ENCODE data around the gene HMGCS2.
A peak's percentile ranks its signal among the peaks of the same experiment; 100 is the strongest.

HMGCS2 gene

GRCh38 chr1:119752592-119752991, 16.1 kb downstream of the HMGCS2 start:
- DNase-seq: no peak

- no peak for DNase-seq
Observed at GRCh38 chr1:119748040-119748439, 20.7 kb downstream of the HMGCS2 start.

- peak; percentile 65 for DNase-seq
Observed at GRCh38 chr1:119747451-119747850, 21.3 kb downstream of the HMGCS2 start.

GRCh38 chr1:119745034-119745433, 23.7 kb downstream of the HMGCS2 start:
- no peak for DNase-seq

- DNase-seq: no peak
Observed at GRCh38 chr1:119744598-119744942, 24.1 kb downstream of the HMGCS2 start.

- peak; percentile 90 for DNase-seq
Observed at GRCh38 chr1:119743776-119744597, 24.7 kb downstream of the HMGCS2 start.

GRCh38 chr1:119743308-119743707, 25.4 kb downstream of the HMGCS2 start:
- DNase-seq: no peak

- DNase-seq: no peak
Observed at GRCh38 chr1:119742677-119743076, 26.0 kb downstream of the HMGCS2 start.

- no peak for DNase-seq
Observed at GRCh38 chr1:119742202-119742601, 26.5 kb downstream of the HMGCS2 start.

GRCh38 chr1:119740896-119741780, 27.6 kb downstream of the HMGCS2 start:
- no peak for DNase-seq

GRCh38 chr1:119740261-119740660, 28.4 kb downstream of the HMGCS2 start:
- no peak for DNase-seq

- DNase-seq: no peak
Observed at GRCh38 chr1:119739150-119739549, 29.6 kb downstream of the HMGCS2 start.

GRCh38 chr1:119738100-119738720, 30.5 kb downstream of the HMGCS2 start:
- DNase-seq: no peak

GRCh38 chr1:119737040-119737682, 31.5 kb downstream of the HMGCS2 start:
- peak; percentile 8 for DNase-seq

GRCh38 chr1:119736649-119737039, 32.1 kb downstream of the HMGCS2 start:
- DNase-seq: no peak

GRCh38 chr1:119735217-119735616, 33.5 kb downstream of the HMGCS2 start:
- no peak for DNase-seq

GRCh38 chr1:119733754-119734153, 35.0 kb downstream of the HMGCS2 start:
- DNase-seq: no peak

GRCh38 chr1:119732465-119733168, 36.1 kb downstream of the HMGCS2 start:
- no peak for DNase-seq

GRCh38 chr1:119731741-119732430, 36.8 kb downstream of the HMGCS2 start:
- no peak for DNase-seq

GRCh38 chr1:119731060-119731459, 37.6 kb downstream of the HMGCS2 start:
- no peak for DNase-seq

- DNase-seq: no peak
Observed at GRCh38 chr1:119729044-119729443, 39.7 kb downstream of the HMGCS2 start.

GRCh38 chr1:119727991-119728390, 40.7 kb downstream of the HMGCS2 start:
- DNase-seq: no peak
